ENCODE measurements around the gene SNCB.

Gene SNCB

DNA sequence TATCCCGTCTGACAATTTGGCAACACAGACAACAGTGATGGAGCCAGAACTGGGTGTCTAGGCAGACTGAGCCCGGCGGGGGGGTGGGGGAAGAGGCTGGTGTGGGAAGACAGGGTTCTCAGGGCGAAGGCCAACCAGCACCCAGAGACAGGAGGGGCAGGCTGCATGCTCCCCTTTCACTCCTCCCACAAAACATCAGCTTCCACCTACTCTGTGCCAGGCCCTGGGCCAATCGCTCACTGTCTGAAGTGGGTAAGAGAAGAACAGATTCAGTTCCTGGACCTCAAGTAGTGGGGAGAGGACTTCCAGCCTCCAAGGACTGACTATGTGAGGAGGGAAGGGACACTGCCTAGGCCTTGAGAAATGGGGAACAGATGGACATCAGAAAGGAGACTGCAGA, 2.8 kb downstream of the SNCB start:
- H2AFZ ChIP-seq (ENCODE audit: low read length): no peak overlapping the region
- H3K27me3 ChIP-seq (ENCODE audit: insufficient read depth, low read length, poor library complexity, severe bottlenecking): no peaks in the 10 kb centered on the region
- no peak overlapping the region for H3K4me2 ChIP-seq (ENCODE audit: low read depth, low read length, poor library complexity, severe bottlenecking)
- no peak overlapping the region for H3K9ac ChIP-seq (ENCODE audit: low read depth, low read length, poor library complexity, severe bottlenecking)
- H4K20me1 ChIP-seq (ENCODE audit: insufficient read depth, low read length, poor library complexity, severe bottlenecking): no peaks in the 10 kb centered on the region
- H3K4me1 ChIP-seq (ENCODE audit: insufficient read depth, low read length, poor library complexity, severe bottlenecking): no peaks in the 10 kb centered on the region
- H3K9me2 ChIP-seq (replicated peaks; ENCODE audit: low read depth, low read length): no peaks in the 10 kb centered on the region
- TF ChIP-seq, protein P1, sequence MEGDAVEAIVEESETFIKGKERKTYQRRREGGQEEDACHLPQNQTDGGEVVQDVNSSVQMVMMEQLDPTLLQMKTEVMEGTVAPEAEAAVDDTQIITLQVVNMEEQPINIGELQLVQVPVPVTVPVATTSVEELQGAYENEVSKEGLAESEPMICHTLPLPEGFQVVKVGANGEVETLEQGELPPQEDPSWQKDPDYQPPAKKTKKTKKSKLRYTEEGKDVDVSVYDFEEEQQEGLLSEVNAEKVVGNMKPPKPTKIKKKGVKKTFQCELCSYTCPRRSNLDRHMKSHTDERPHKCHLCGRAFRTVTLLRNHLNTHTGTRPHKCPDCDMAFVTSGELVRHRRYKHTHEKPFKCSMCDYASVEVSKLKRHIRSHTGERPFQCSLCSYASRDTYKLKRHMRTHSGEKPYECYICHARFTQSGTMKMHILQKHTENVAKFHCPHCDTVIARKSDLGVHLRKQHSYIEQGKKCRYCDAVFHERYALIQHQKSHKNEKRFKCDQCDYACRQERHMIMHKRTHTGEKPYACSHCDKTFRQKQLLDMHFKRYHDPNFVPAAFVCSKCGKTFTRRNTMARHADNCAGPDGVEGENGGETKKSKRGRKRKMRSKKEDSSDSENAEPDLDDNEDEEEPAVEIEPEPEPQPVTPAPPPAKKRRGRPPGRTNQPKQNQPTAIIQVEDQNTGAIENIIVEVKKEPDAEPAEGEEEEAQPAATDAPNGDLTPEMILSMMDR (conservative IDR thresholded peaks at IDR 0.05; ENCODE audit: low read length): no peak
- TF ChIP-seq EZH2phosphoT487 (IDR thresholded peaks at IDR 0.05; ENCODE audit: borderline replicate concordance): no peak
- no peak overlapping the region for H3K4me3 ChIP-seq (ENCODE audit: low read length, poor library complexity, severe bottlenecking)
- no peaks in the 10 kb centered on the region for H3K36me3 ChIP-seq (ENCODE audit: insufficient read depth, low read length)
- H3K9me3 ChIP-seq (ENCODE audit: insufficient read depth, low read depth, low read length): no peaks in the 10 kb centered on the region
- no peaks in the 10 kb centered on the region for H3F3A ChIP-seq (ENCODE audit: low read depth)
- H3K79me2 ChIP-seq (ENCODE audit: insufficient read depth, low read length): no peaks in the 10 kb centered on the region

DNA sequence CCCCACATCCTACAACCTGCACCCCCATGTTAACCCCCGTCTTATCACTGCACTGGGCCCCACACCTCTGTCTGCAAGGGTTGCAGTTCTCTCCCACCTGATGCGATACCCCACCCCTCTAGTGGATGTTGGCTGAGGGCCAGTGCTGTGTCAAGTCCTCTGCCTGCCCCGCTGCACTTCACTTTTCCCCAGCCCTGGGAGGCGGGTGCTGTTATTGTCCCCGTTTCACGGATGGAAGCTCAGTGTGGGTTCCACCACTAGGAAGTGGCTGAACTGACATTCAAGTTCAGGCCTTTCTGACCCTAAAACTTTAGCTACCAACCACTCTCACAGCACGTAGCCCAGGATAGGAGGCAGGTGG, 3.5 kb downstream of the SNCB start:
- no peak overlapping the region for H3K9ac ChIP-seq (ENCODE audit: low read depth, low read length, poor library complexity, severe bottlenecking)
- no peaks in the 10 kb centered on the region for H3K36me3 ChIP-seq (ENCODE audit: insufficient read depth, low read length)
- H4K20me1 ChIP-seq (ENCODE audit: insufficient read depth, low read length, poor library complexity, severe bottlenecking): no peaks in the 10 kb centered on the region
- no peak overlapping the region for H3K4me3 ChIP-seq (ENCODE audit: low read length, poor library complexity, severe bottlenecking)
- no peak overlapping the region for H3K4me2 ChIP-seq (ENCODE audit: low read depth, low read length, poor library complexity, severe bottlenecking)
- no peaks in the 10 kb centered on the region for H3F3A ChIP-seq (ENCODE audit: low read depth)
- TF ChIP-seq, protein P1 (conservative IDR thresholded peaks at IDR 0.05; ENCODE audit: low read length): no peak
- TF ChIP-seq EZH2phosphoT487 (IDR thresholded peaks at IDR 0.05; ENCODE audit: borderline replicate concordance): no peak
- no peaks in the 10 kb centered on the region for H3K9me3 ChIP-seq (ENCODE audit: insufficient read depth, low read depth, low read length)
- no peaks in the 10 kb centered on the region for H3K4me1 ChIP-seq (ENCODE audit: insufficient read depth, low read length, poor library complexity, severe bottlenecking)
- no peak overlapping the region for H2AFZ ChIP-seq (ENCODE audit: low read length)
- H3K27me3 ChIP-seq (ENCODE audit: insufficient read depth, low read length, poor library complexity, severe bottlenecking): no peaks in the 10 kb centered on the region
- no peaks in the 10 kb centered on the region for H3K79me2 ChIP-seq (ENCODE audit: insufficient read depth, low read length)
- no peaks in the 10 kb centered on the region for H3K9me2 ChIP-seq (replicated peaks; ENCODE audit: low read depth, low read length)

DNA sequence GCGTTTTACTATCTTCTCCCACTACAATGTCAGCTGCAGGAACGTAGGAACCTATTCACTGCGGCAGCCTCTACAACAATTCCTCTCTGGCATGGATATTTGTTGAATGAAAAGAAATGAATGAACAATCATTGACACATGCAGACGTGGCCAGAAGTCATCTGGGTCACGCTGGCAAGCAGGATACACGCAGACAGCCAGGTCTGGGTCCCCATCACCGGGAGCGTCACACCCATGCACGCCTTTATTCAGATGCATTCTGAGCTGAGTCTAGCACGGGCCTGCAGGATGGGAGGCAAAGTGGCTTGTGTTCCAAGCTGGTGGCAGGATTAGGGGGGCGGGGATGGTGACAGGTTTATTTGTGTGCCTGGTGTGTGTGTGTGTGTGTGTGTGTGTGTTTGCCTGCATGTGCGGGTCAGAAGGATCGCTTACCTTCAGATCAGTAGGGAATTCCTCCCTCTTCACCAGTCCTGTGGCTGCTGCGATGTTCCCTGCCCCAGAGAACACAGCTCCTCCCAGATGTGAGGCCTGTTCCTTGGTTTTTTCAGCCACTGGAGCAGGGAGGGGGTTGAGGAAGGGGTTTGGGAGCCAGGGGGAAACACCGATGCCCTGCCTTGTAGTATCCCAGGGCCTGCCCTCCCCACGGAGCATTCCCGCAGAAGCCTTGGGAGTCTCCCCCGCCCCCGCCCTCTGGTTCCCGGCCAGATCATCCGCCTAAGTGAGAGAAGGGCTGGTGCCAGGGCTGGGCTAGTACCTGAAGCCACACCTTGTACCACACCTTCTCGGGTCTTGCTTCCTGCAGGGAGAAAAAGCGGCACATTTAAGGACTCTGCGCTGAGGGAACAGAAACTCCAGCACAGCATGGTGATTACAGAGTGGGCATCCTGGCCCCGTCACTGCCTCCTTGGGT, 4.1 kb downstream of the SNCB start:
- H3F3A ChIP-seq (ENCODE audit: low read depth): no peaks in the 10 kb centered on the region
- no peak overlapping the region for H3K4me3 ChIP-seq (ENCODE audit: low read length, poor library complexity, severe bottlenecking)
- no peak overlapping the region for H3K9ac ChIP-seq (ENCODE audit: low read depth, low read length, poor library complexity, severe bottlenecking)
- no peaks in the 10 kb centered on the region for H3K79me2 ChIP-seq (ENCODE audit: insufficient read depth, low read length)
- no peaks in the 10 kb centered on the region for H3K4me1 ChIP-seq (ENCODE audit: insufficient read depth, low read length, poor library complexity, severe bottlenecking)
- no peaks in the 10 kb centered on the region for H3K36me3 ChIP-seq (ENCODE audit: insufficient read depth, low read length)
- no peaks in the 10 kb centered on the region for H4K20me1 ChIP-seq (ENCODE audit: insufficient read depth, low read length, poor library complexity, severe bottlenecking)
- no peak overlapping the region for H3K4me2 ChIP-seq (ENCODE audit: low read depth, low read length, poor library complexity, severe bottlenecking)
- TF ChIP-seq EZH2phosphoT487 (IDR thresholded peaks at IDR 0.05; ENCODE audit: borderline replicate concordance): no peak
- TF ChIP-seq, protein P1 (conservative IDR thresholded peaks at IDR 0.05; ENCODE audit: low read length): no peak
- H3K9me3 ChIP-seq (ENCODE audit: insufficient read depth, low read depth, low read length): no peaks in the 10 kb centered on the region
- H2AFZ ChIP-seq (ENCODE audit: low read length): no peak overlapping the region
- no peaks in the 10 kb centered on the region for H3K27me3 ChIP-seq (ENCODE audit: insufficient read depth, low read length, poor library complexity, severe bottlenecking)
- H3K9me2 ChIP-seq (replicated peaks; ENCODE audit: low read depth, low read length): no peaks in the 10 kb centered on the region

Measured in Loucy (cell line).